LNCAP (cell line): ENCODE measurements around the gene NACC2.

Experiments used
- CTCF ChIP-seq: fragments of 450-650 bp; IDR thresholded peaks from 2 replicates; pipeline ENCODE4 v1.5.1; 2017; ENCODE audit warnings: mild to moderate bottlenecking

NACC2 gene

GRCh38 chr9:136111190-136111589 lies 16.1 kb upstream of the NACC2 start:
- TF ChIP-seq CTCF: no peak

- TF ChIP-seq CTCF: no peak
These were observed 15.3 kb upstream of the NACC2 start for GRCh38 chr9:136110082-136111061.

GRCh38 chr9:136109351-136110081 lies 14.4 kb upstream of the NACC2 start:
- TF ChIP-seq CTCF: no peak

- TF ChIP-seq CTCF: no peak
These were observed 13.7 kb upstream of the NACC2 start for GRCh38 chr9:136108648-136109266.

GRCh38 chr9:136107953-136108647 lies 13.0 kb upstream of the NACC2 start:
- no peak for TF ChIP-seq CTCF

GRCh38 chr9:136107155-136107952 lies 12.3 kb upstream of the NACC2 start:
- no peak for TF ChIP-seq CTCF
